OCI-LY3 (cell line): ENCODE measurements around the gene SGPL1.

ENCODE experiments used
- H2AFZ ChIP-seq: fragments of 200-600, 300-600 bp; shearing (Covaris generic); 2 replicates; pipeline ENCODE4 v1.6.0; 2014; ENCODE audit warnings: antibody characterized with exemption, low read depth, low read length
- H3K27ac ChIP-seq: fragments of 200-600, 300-600 bp; sonication (generic); 2 replicates; pipeline ENCODE4 v1.5.1; 2014; ENCODE audit warnings: mild to moderate bottlenecking, low read length, moderate library complexity, mixed read lengths
- H3K27me3 ChIP-seq: fragments of 200-600, 300-600 bp; sonication (generic); 2 replicates; pipeline ENCODE4 v1.6.1; 2014; ENCODE audit warnings: low read depth, low read length, mixed read lengths
- H3K36me3 ChIP-seq: fragments of 200-600, 300-600 bp; sonication (generic); replicated peaks from 2 replicates; pipeline ENCODE3; 2014; ENCODE audit warnings: low read depth, low read length, mixed read lengths
- H3K4me1 ChIP-seq: fragments of 300-600, 200-600 bp; sonication (generic); 2 replicates; pipeline ENCODE4 v1.6.1; 2014; ENCODE audit warnings: low read length, mixed read lengths
- H3K4me2 ChIP-seq: fragments of 200-600, 300-600 bp; sonication (generic); 2 replicates; pipeline ENCODE4 v1.6.1; 2014; ENCODE audit warnings: low read length, mixed read lengths
- H3K4me3 ChIP-seq: fragments of 300-600, 200-600 bp; sonication (generic); 2 replicates; pipeline ENCODE4 v1.5.1; 2014; ENCODE audit warnings: antibody characterized with exemption, mild to moderate bottlenecking, low read length, moderate library complexity
- H3K79me2 ChIP-seq: fragments of 300-600, 200-600 bp; shearing (Covaris generic); 2 replicates; pipeline ENCODE4 v1.6.1; 2014; ENCODE audit warnings: mild to moderate bottlenecking, low read length, mixed read lengths
- H3K9ac ChIP-seq: fragments of 300-600, 200-600 bp; shearing (Covaris generic); 2 replicates; pipeline ENCODE4 v1.6.0; 2014; ENCODE audit warnings: mild to moderate bottlenecking, low read length, moderate library complexity
- H3K9me3 ChIP-seq: fragments of 200-600, 300-600 bp; shearing (Covaris generic); 2 replicates; pipeline ENCODE4 v1.6.1; 2014; ENCODE audit warnings: low read length, mixed read lengths; ENCODE audit not compliant: insufficient read depth
- H4K20me1 ChIP-seq: fragments of 200-600, 300-600 bp; sonication (generic); 2 replicates; pipeline ENCODE4 v1.6.1; 2016; ENCODE audit warnings: low read length, mixed read lengths; ENCODE audit not compliant: insufficient read depth
- EZH2phosphoT487 ChIP-seq: fragments of 200-600 bp; shearing (Covaris generic); IDR thresholded peaks from 2 replicates; pipeline ENCODE4 v1.6.1; 2018; ENCODE audit warnings: antibody characterized with exemption, mixed run types, low read depth
- TF ChIP-seq, protein P1 (sequence below): fragments of 200-600, 300-600 bp; sonication (generic); IDR thresholded peaks from 2 replicates; pipeline ENCODE4 v1.5.1; 2014; ENCODE audit warnings: antibody characterized with exemption, low read length, low read depth

The SGPL1 gene

DNA sequence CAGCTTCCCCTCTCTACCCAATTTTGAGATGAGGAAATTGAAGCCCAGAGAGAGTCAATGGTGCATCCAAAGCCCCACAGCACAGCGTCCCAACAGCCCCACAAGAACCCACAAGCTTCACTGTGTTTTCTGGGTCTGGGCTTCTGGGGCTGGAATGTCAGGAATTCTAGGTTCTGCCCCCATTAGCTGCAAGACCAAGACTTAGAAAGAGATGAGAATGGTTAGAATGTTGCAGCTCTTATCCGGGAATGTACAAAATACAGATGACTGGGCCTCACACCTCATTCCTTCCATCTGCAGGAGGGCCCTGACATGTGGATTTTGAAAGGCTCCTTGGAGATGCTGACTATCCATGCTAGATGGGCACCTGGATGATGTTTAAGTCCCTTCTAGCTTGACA, 6.0 kb upstream of the SGPL1 start:
- Histone ChIP-seq H3K79me2 (no peaks in the 10 kb centered on the region), H4K20me1 (no peaks in the 10 kb centered on the region), H3K36me3 (no peaks in the 10 kb centered on the region), H3K27me3 (no peaks in the 10 kb centered on the region), H3K9me3 (no peaks in the 10 kb centered on the region), H3K27ac (no peak overlapping the region), H3K9ac (no peak overlapping the region), H3K4me1 (no peaks in the 10 kb centered on the region), H3K4me3 (no peak overlapping the region), H2AFZ (no peak overlapping the region), H3K4me2 (no peak overlapping the region)
- no peak for TF ChIP-seq EZH2phosphoT487
- TF ChIP-seq, protein P1, sequence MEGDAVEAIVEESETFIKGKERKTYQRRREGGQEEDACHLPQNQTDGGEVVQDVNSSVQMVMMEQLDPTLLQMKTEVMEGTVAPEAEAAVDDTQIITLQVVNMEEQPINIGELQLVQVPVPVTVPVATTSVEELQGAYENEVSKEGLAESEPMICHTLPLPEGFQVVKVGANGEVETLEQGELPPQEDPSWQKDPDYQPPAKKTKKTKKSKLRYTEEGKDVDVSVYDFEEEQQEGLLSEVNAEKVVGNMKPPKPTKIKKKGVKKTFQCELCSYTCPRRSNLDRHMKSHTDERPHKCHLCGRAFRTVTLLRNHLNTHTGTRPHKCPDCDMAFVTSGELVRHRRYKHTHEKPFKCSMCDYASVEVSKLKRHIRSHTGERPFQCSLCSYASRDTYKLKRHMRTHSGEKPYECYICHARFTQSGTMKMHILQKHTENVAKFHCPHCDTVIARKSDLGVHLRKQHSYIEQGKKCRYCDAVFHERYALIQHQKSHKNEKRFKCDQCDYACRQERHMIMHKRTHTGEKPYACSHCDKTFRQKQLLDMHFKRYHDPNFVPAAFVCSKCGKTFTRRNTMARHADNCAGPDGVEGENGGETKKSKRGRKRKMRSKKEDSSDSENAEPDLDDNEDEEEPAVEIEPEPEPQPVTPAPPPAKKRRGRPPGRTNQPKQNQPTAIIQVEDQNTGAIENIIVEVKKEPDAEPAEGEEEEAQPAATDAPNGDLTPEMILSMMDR, result no peak

DNA sequence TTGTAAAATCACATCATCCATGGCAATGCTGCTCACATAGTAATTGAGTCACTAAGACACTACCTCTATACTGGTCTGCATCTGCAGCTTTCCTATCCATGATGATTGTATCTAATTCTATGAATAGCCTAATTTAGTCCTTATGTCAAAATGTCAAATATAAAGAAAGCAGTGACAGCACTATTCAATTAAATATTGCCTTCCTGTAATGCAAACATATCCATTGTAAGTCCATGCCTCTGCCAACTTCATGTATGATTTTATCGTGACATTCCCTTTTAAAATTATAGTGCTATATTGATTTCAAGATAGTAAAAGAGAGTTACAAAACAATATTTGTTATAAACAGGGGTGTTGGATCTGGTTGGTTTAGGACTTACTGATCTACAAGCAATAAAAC, 4.8 kb upstream of the SGPL1 start:
- H3K4me1 ChIP-seq, result peaks cover 4% of the 10 kb centered on the region; the same call in 1 of the 2 replicates

DNA sequence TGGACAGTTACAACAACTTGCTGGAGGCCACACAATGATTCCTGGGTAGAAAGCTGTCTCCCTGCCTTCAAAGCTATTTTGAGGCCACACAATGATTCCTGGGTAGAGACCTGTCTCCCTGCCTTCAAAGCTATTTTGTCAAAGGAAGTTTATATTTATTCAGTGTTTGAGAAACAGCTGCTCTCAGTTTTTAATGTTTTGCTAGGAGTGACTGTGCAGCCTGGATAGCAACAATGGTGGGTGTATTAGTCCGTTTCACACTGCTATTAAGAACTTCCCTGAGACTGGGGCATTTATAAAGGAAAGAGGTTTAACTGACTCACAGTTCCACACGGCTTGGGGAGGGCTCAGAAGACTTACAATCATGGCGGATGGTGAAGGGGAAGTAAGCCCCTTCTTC, 3.9 kb upstream of the SGPL1 start:
- H3K9me3 ChIP-seq, result no peaks in the 10 kb centered on the region
- TF ChIP-seq, protein P1, result no peak
- no peak for TF ChIP-seq EZH2phosphoT487
- no peaks in the 10 kb centered on the region for H3K36me3 ChIP-seq
- no peak overlapping the region for H3K4me3 ChIP-seq
- H3K4me2 ChIP-seq, result no peak overlapping the region
- H3K27ac ChIP-seq, result no peak overlapping the region
- H3K79me2 ChIP-seq, result no peaks in the 10 kb centered on the region
- peaks cover 6% of the 10 kb centered on the region; the same call in 1 of the 2 replicates for H3K4me1 ChIP-seq
- H3K9ac ChIP-seq, result no peak overlapping the region
- H2AFZ ChIP-seq, result no peak overlapping the region
- H3K27me3 ChIP-seq, result no peaks in the 10 kb centered on the region
- no peaks in the 10 kb centered on the region for H4K20me1 ChIP-seq

More for the DNA sequence above, 4.8 kb upstream of the SGPL1 start:
- H3K4me2 ChIP-seq, result no peak overlapping the region
- no peaks in the 10 kb centered on the region for H3K79me2 ChIP-seq
- H3K9me3 ChIP-seq, result no peaks in the 10 kb centered on the region
- no peaks in the 10 kb centered on the region for H3K27me3 ChIP-seq
- H3K9ac ChIP-seq, result no peak overlapping the region
- H3K4me3 ChIP-seq, result no peak overlapping the region
- H4K20me1 ChIP-seq, result no peaks in the 10 kb centered on the region
- TF ChIP-seq, protein P1, result no peak
- no peak for TF ChIP-seq EZH2phosphoT487
- H3K36me3 ChIP-seq, result no peaks in the 10 kb centered on the region
- H2AFZ ChIP-seq, result no peak overlapping the region
- H3K27ac ChIP-seq, result no peak overlapping the region

DNA sequence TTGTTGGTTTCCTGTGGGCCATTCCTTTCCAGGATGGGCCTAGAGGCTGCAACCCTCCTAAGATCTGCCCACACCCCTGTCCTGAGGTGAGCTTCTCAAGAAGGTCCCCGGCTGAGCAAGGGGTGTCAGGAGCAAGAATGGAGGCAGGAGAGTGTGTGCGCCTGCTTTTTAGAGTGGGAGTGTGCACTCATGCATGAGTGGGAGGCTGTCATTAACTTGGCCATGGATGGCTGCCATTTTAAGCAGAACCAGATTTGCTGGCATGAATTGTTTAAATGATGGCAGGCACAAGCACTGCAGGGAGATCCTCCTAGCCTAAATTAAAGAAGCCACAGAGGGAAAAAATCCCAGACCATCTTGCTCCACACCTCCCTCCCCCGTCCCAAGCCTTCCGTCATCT, 2.9 kb upstream of the SGPL1 start:
- Histone ChIP-seq H3K79me2 (no peaks in the 10 kb centered on the region), H3K4me3 (no peak overlapping the region), H3K27me3 (no peaks in the 10 kb centered on the region), H3K36me3 (no peaks in the 10 kb centered on the region), H4K20me1 (no peaks in the 10 kb centered on the region), H3K9me3 (no peaks in the 10 kb centered on the region), H3K27ac (no peak overlapping the region), H3K9ac (no peak overlapping the region), H2AFZ (no peak overlapping the region), H3K4me1 (peaks cover 6% of the 10 kb centered on the region; the same call in 1 of the 2 replicates), H3K4me2 (no peak overlapping the region)
- no peak for TF ChIP-seq EZH2phosphoT487
- TF ChIP-seq, protein P1, result no peak
